H9 (cell line): ENCODE results near the gene SNX21. TPM values are rescaled to one million over a fixed set of nuclear protein-coding genes. Genes with fewer than 3 reads are reported as not detected.

Experiments used
- DNase-seq: peaks from one replicate; pipeline ENCODE4 v3.0.0-alpha.2; 2017
- H2AFZ ChIP-seq: one replicate; pipeline ENCODE4 v1.6.1; 2013; ENCODE audit warnings: mild to moderate bottlenecking, low read length, control low read depth, moderate library complexity
- H2AK5ac ChIP-seq: 2 replicates; pipeline ENCODE4 v1.6.1; 2013; ENCODE audit warnings: low read length, control low read depth, mixed read lengths; ENCODE audit not compliant: insufficient read length
- H2BK120ac ChIP-seq: one replicate; pipeline ENCODE4 v1.6.1; 2013; ENCODE audit warnings: low read depth, mild to moderate bottlenecking, low read length, control low read depth, inconsistent platforms; ENCODE audit not compliant: poor library complexity, severe bottlenecking
- H2BK12ac ChIP-seq: 2 replicates; pipeline ENCODE4 v1.6.1; 2013; ENCODE audit warnings: low read length, control low read depth, mixed read lengths, low read depth; ENCODE audit not compliant: insufficient read length
- H2BK15ac ChIP-seq: 2 replicates; pipeline ENCODE4 v1.6.1; 2013; ENCODE audit warnings: low read depth, low read length, control low read depth
- H2BK20ac ChIP-seq: one replicate; pipeline ENCODE4 v1.6.1; 2013; ENCODE audit warnings: low read depth, mild to moderate bottlenecking, low read length, control low read depth, inconsistent platforms; ENCODE audit not compliant: poor library complexity, severe bottlenecking
- H2BK5ac ChIP-seq: 2 replicates; pipeline ENCODE4 v1.6.1; 2013; ENCODE audit warnings: low read length, control low read depth, mixed read lengths; ENCODE audit not compliant: insufficient read length
- H3K14ac ChIP-seq: 2 replicates; pipeline ENCODE4 v1.6.1; 2013; ENCODE audit warnings: low read length, control low read depth; ENCODE audit not compliant: insufficient read depth
- H3K18ac ChIP-seq: 2 replicates; pipeline ENCODE4 v1.6.1; 2013; ENCODE audit warnings: low read depth, mild to moderate bottlenecking, mixed read lengths, low read length, control low read depth; ENCODE audit not compliant: insufficient read length
- H3K23ac ChIP-seq: 2 replicates; pipeline ENCODE4 v1.6.1; 2013; ENCODE audit warnings: low read length, control low read depth, mixed read lengths, low read depth; ENCODE audit not compliant: insufficient read length
- H3K23me2 ChIP-seq: 2 replicates; pipeline ENCODE4 v1.6.1; 2013; ENCODE audit warnings: low read depth, mild to moderate bottlenecking, mixed read lengths, low read length, control low read depth; ENCODE audit not compliant: insufficient read length, poor library complexity, severe bottlenecking
- H3K27ac ChIP-seq: 2 replicates; pipeline ENCODE4 v1.5.1; 2013; ENCODE audit warnings: low read length, control low read depth, mixed read lengths, low read depth; ENCODE audit not compliant: insufficient read length
- H3K27me3 ChIP-seq: 2 replicates; pipeline ENCODE4 v1.6.1; 2013; ENCODE audit warnings: low read length, control low read depth, inconsistent platforms; ENCODE audit not compliant: insufficient read depth
- H3K4ac ChIP-seq: 2 replicates; pipeline ENCODE4 v1.6.1; 2013; ENCODE audit warnings: low read depth, mild to moderate bottlenecking, control low read depth, inconsistent platforms, low read length, moderate library complexity
- H3K4me1 ChIP-seq: 2 replicates; pipeline ENCODE4 v1.6.1; 2013; ENCODE audit warnings: low read length, control low read depth, inconsistent platforms; ENCODE audit not compliant: insufficient read depth
- H3K4me2 ChIP-seq: 2 replicates; pipeline ENCODE4 v1.6.1; 2013; ENCODE audit warnings: low read length, control low read depth, mixed read lengths; ENCODE audit not compliant: insufficient read length, insufficient read depth
- H3K56ac ChIP-seq: 2 replicates; pipeline ENCODE4 v1.6.1; 2013; ENCODE audit warnings: low read depth, mild to moderate bottlenecking, mixed read lengths, low read length, control low read depth; ENCODE audit not compliant: insufficient read length
- H3K79me1 ChIP-seq: 2 replicates; pipeline ENCODE4 v1.6.1; 2013; ENCODE audit warnings: low read depth, mild to moderate bottlenecking, moderate library complexity, low read length, control low read depth, inconsistent platforms; ENCODE audit not compliant: insufficient read depth, poor library complexity, severe bottlenecking
- H3K79me2 ChIP-seq: 2 replicates; pipeline ENCODE4 v1.6.1; 2013; ENCODE audit warnings: low read length, control low read depth, inconsistent platforms; ENCODE audit not compliant: insufficient read depth
- H3K9ac ChIP-seq: 2 replicates; pipeline ENCODE4 v1.6.1; 2013; ENCODE audit warnings: low read length, control low read depth, mixed read lengths; ENCODE audit not compliant: insufficient read length; ENCODE audit errors: extremely low read depth
- H3K9me3 ChIP-seq: one replicate; pipeline ENCODE4 v1.6.1; 2013; ENCODE audit warnings: low read depth, low read length, inconsistent platforms; ENCODE audit not compliant: control insufficient read depth
- H3T11ph ChIP-seq: one replicate; pipeline ENCODE4 v1.6.1; 2013; ENCODE audit warnings: mild to moderate bottlenecking, low read length, control low read depth, inconsistent platforms
- H4K20me1 ChIP-seq: one replicate; pipeline ENCODE4 v1.6.1; 2013; ENCODE audit not compliant: control insufficient read depth, insufficient read length, insufficient read depth
- H4K5ac ChIP-seq: 2 replicates; pipeline ENCODE4 v1.6.1; 2013; ENCODE audit warnings: low read depth, mild to moderate bottlenecking, mixed read lengths, low read length, control low read depth; ENCODE audit not compliant: insufficient read length
- H4K8ac ChIP-seq: replicated peaks from 2 replicates; pipeline ENCODE4 v1.6.1; 2013; ENCODE audit warnings: low read length, control low read depth, mixed read lengths, low read depth; ENCODE audit not compliant: insufficient read length
- H4K91ac ChIP-seq: 2 replicates; pipeline ENCODE4 v1.6.1; 2013; ENCODE audit warnings: low read depth, mild to moderate bottlenecking, moderate library complexity, mixed read lengths, low read length, control low read depth; ENCODE audit not compliant: insufficient read length
- H3K27ac Mint-ChIP-seq, 3 experiments: 2 replicates in 2 of 3; 3 replicates in 1 of 3; pipeline ENCODE4 v1.8.0; 2020 to 2021; ENCODE audit warnings: mixed read lengths in 3 of 3, mild to moderate bottlenecking in 1 of 3, moderate library complexity in 1 of 3
- H3K27me3 Mint-ChIP-seq: 2 replicates; pipeline ENCODE4 v1.8.0; 2021; ENCODE audit warnings: low read depth, mild to moderate bottlenecking, moderate library complexity, mixed read lengths
- H3K36me3 Mint-ChIP-seq, 3 experiments: 2 replicates in 2 of 3; 3 replicates in 1 of 3; pipeline ENCODE4 v1.8.0; 2020 to 2021; ENCODE audit warnings: low read depth in 3 of 3, mixed read lengths in 3 of 3; ENCODE audit not compliant: insufficient read depth in 1 of 3
- H3K4me1 Mint-ChIP-seq, 2 experiments: 2 replicates each; pipeline ENCODE4 v1.8.0; 2020; ENCODE audit warnings: mixed read lengths in 2 of 2
- H3K4me3 Mint-ChIP-seq, 2 experiments: 2 replicates in 1 of 2; 3 replicates in 1 of 2; pipeline ENCODE4 v1.8.0; 2020 to 2021; ENCODE audit warnings: mild to moderate bottlenecking in 2 of 2, mixed read lengths in 2 of 2, moderate library complexity in 1 of 2
- H3K9me3 Mint-ChIP-seq, 2 experiments: 2 replicates in 1 of 2; 3 replicates in 1 of 2; pipeline ENCODE4 v1.8.0; 2020; ENCODE audit warnings: mild to moderate bottlenecking in 2 of 2, mixed read lengths in 2 of 2, moderate library complexity in 1 of 2
- WGBS: extraction: QIAGEN DNeasy Blood & Tissue Kit; methylation state at CpG from one replicate; pipeline ENCODE4 v1.1.7; 2013; ENCODE audit warnings: missing lambda C conversion rate, low lambda C conversion rate, mixed read lengths; ENCODE audit not compliant: insufficient read length; ENCODE audit errors: extremely low coverage; 5-methylcytosine and 5-hydroxymethylcytosine counted together
- total RNA-seq: library from RNA; stranded (reverse); gene quantifications from 2 replicates; pipeline ENCODE4 v1.2.1, GENCODE V29; 2021
- TF ChIP-seq, protein P1 (sequence below): fragments of 200-600 bp; sonication (generic); conservative IDR thresholded peaks from 3 replicates; pipeline ENCODE4 v1.8.0; 2021; ENCODE audit warnings: antibody characterized with exemption, mild to moderate bottlenecking

Gene SNX21
- total RNA-seq, 1 experiment from 2014 or later: 20.5 TPM

DNA sequence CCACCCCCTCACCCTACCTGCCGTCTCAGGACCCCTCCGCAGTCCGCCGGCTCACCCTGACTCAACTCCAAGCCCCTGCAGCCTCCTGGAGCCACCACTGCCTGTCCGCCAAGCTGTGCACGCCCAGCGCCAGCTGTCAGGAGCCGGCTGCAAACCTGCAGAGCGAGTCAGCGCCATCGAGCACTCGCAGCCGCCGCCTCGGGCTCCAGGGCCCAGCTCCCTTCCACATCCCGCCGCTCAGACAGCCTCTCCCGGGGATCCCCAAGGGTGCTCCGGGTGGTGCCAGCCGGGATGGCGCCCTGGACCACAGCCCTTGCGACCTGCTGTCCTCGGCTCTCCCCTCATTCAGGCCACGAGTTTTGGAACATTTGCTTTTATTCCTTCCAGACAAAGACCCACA lies 10.7 kb upstream of the SNX21 start:
- Mint-ChIP-seq H3K4me3 (no peak overlapping the region; a peak in 1 of 5 replicates), H3K27ac (no peak overlapping the region), H3K4me1 (peaks cover 22 to 36% of the 10 kb centered on the region in 2 experiments), H3K9me3 (no peaks in the 10 kb centered on the region; a peak in 1 of 5 replicates), H3K27me3 (peaks cover 28% of the 10 kb centered on the region), H3K36me3 (peaks cover 0 to 1% (median 0%) of the 10 kb centered on the region in 3 experiments; a peak in 1 of 7 replicates)
- Histone ChIP-seq H4K8ac (no peak overlapping the region), H3K23me2 (no peaks in the 10 kb centered on the region), H3K23ac (no peak overlapping the region), H2BK120ac (no peak overlapping the region), H2AFZ (no peak overlapping the region), H2BK20ac (no peak overlapping the region), H3K4ac (no peak overlapping the region), H2BK5ac (no peak overlapping the region), H3K4me2 (no peak overlapping the region), H4K91ac (no peak overlapping the region), H3K18ac (no peak overlapping the region), H3K4me1 (no peaks in the 10 kb centered on the region), H3K56ac (no peak overlapping the region), H3K79me2 (no peaks in the 10 kb centered on the region), H3K27ac (no peak overlapping the region), H3K9me3 (no peaks in the 10 kb centered on the region), H3T11ph (no peak overlapping the region), H3K27me3 (no peaks in the 10 kb centered on the region; the same call in 1 of the 2 replicates), H2BK12ac (no peak overlapping the region), H3K79me1 (no peaks in the 10 kb centered on the region), H3K9ac (no peak overlapping the region), H2AK5ac (no peak overlapping the region), H4K20me1 (no peaks in the 10 kb centered on the region), H3K14ac (no peak overlapping the region), H2BK15ac (no peak overlapping the region), H4K5ac (no peak overlapping the region)
- TF ChIP-seq, protein P1, sequence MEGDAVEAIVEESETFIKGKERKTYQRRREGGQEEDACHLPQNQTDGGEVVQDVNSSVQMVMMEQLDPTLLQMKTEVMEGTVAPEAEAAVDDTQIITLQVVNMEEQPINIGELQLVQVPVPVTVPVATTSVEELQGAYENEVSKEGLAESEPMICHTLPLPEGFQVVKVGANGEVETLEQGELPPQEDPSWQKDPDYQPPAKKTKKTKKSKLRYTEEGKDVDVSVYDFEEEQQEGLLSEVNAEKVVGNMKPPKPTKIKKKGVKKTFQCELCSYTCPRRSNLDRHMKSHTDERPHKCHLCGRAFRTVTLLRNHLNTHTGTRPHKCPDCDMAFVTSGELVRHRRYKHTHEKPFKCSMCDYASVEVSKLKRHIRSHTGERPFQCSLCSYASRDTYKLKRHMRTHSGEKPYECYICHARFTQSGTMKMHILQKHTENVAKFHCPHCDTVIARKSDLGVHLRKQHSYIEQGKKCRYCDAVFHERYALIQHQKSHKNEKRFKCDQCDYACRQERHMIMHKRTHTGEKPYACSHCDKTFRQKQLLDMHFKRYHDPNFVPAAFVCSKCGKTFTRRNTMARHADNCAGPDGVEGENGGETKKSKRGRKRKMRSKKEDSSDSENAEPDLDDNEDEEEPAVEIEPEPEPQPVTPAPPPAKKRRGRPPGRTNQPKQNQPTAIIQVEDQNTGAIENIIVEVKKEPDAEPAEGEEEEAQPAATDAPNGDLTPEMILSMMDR: no peak
- no CpG with 5 or more reads among the region's 24 CpGs for whole genome bisulfite sequencing
- no peak for DNase-seq
